GM10248 (cell line): ENCODE results near the gene FBLN1.

Experiments used
- CTCF ChIA-PET: fragments of 300-600 bp; sonication (Branson Sonifier 250); formaldehyde crosslinking; extraction: SDS; loops from one replicate; lab custom pipeline; 2021; ENCODE audit warnings: antibody characterized with exemption; lab: Yijun Ruan, JAX
- POLR2A ChIA-PET: fragments of 350-650 bp; sonication (Branson Sonifier 250); formaldehyde crosslinking; extraction: SDS; loops from one replicate; lab custom pipeline; 2020; ENCODE audit warnings: antibody characterized with exemption; lab: Yijun Ruan, JAX
- DNase-seq: peaks from one replicate; pipeline ENCODE4 v3.0.0; 2012; ENCODE audit errors: extremely low spot score
- CTCF ChIP-seq: IDR thresholded peaks from 2 replicates; pipeline ENCODE4 v1.5.1; 2012; ENCODE audit warnings: mild to moderate bottlenecking, low read depth; ENCODE audit errors: extremely low read depth, missing control alignments, control extremely low read depth

The FBLN1 gene

GRCh38 chr22:45524966-45525365, 22.3 kb downstream of the FBLN1 start:
- CTCF ChIA-PET: no interaction called here
- POLR2A ChIA-PET: no interaction called here
- no peak for TF ChIP-seq CTCF

GRCh38 chr22:45525480-45525879, 22.8 kb downstream of the FBLN1 start:
- POLR2A ChIA-PET: no interaction called here
- DNase-seq: no peak
- CTCF ChIA-PET: no interaction called here
- no peak for TF ChIP-seq CTCF

More at GRCh38 chr22:45524966-45525365, 22.3 kb downstream of the FBLN1 start:
- no peak for DNase-seq

DNA sequence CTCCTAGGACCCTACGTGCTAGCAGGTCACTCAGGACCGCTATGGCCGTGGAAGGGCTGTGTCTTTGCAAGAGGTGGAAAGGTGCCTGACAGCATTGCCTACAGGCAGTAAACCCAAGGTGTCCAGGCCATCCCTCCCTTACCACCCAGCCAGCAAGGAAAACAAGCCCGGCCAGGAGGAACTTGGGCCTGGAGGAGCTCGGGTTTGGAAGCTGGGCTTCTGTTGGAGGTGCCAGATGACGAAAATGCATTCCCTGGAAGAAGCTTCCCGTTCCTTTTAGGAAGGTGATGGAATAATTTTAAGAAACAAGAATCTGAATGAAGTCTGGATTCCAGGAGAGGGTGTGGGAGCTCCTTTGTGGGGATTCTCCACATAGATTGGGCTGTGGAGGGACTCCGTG, 23.6 kb downstream of the FBLN1 start:
- no peak for TF ChIP-seq CTCF
- POLR2A ChIA-PET: no interaction called here
- DNase-seq: no peak
- CTCF ChIA-PET: no interaction called here

GRCh38 chr22:45526768-45527360, 24.2 kb downstream of the FBLN1 start:
- CTCF ChIA-PET: no interaction called here
- DNase-seq: no peak
- POLR2A ChIA-PET: no interaction called here
- no peak for TF ChIP-seq CTCF

DNA sequence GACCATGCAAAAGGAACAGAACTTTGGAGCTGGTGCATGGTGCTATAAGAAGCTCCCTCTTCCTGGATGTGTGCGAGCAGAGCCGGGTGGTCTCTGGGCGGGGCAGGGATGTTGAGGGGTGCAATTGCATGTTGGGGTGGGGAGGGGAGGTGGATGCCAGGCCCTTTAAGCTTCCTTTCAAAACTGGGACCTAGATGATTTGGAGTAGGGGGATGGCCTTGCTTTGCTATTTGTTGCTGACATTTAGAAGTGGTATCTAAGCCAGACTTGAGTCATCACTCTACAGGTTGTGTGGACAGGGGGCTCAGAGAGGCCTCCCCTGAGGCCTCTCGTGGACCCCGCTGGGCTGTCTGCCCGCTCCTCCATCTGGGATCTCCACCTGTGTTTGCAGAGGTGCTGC, 24.8 kb downstream of the FBLN1 start:
- no peak for TF ChIP-seq CTCF
- DNase-seq: no peak
- POLR2A ChIA-PET: no interaction called here
- CTCF ChIA-PET: no interaction called here

DNA sequence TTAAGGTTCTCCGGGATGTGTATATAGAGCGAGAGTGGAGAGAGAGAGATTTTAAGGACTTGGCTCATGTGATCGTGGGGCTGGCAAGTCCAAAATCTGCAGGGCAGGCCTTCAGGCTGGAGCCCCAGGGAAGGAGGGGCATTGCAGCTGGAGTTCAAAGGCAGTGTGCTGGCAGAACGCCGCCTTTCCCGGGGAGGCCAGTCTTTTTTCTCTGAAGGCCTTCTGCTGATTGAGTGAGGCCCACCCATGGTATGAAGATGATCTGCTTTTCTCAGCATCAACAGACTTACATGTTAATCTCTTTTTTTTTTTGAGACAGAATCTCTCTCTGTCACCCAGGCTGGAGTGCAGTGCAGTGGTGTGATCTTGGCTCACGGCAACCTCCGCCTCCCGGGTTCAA, 25.4 kb downstream of the FBLN1 start:
- ChIA-PET CTCF (no interaction called here), POLR2A (no interaction called here)
- DNase-seq: no peak
- no peak for TF ChIP-seq CTCF
